GM12878 (cell line): ENCODE results near the gene ESRRG. TPM values are rescaled to one million over a fixed set of nuclear protein-coding genes. Genes with fewer than 3 reads are reported as not detected.

Source experiments
- ATAC-seq: fragments of 200-7000 bp; cut with Tn5 transposase; 3 replicates; pipeline ENCODE4 v1.9.1; 2020; ENCODE audit warnings: mild to moderate bottlenecking, moderate library complexity
- BruUV-seq: library from RNA; stranded (reverse); fragments of 400-500 nt; replicated peaks from 2 replicates; lab custom pipeline; 2021; lab: Mats Ljungman, UMichigan
- CTCF ChIA-PET: fragments of 300-600 bp; sonication (Branson Sonifier 250); formaldehyde crosslinking; extraction: SDS; loops from one replicate; lab custom pipeline; 2021; ENCODE audit warnings: inconsistent platforms; lab: Yijun Ruan, JAX
- POLR2A ChIA-PET: fragments of 350-600 bp; formaldehyde crosslinking; extraction: SDS; loops from one replicate; lab custom pipeline; 2021; ENCODE audit warnings: inconsistent platforms; lab: Charles Lee
- RAD21 ChIA-PET: fragments of 300-600 bp; sonication (Branson Sonifier 250); formaldehyde crosslinking; loops from one replicate; lab custom pipeline; 2023; ENCODE audit warnings: antibody characterized with exemption; ENCODE audit not compliant: unreplicated experiment; lab: Charles Lee
- SMC1A ChIA-PET: fragments of 300-600 bp; sonication (Branson Sonifier 250); formaldehyde crosslinking; loops from one replicate; lab custom pipeline; 2023; ENCODE audit not compliant: unreplicated experiment, uncharacterized antibody; lab: Charles Lee
- DNase-seq: peaks from one replicate; pipeline ENCODE4 v3.0.0-alpha.2; 2011; ENCODE audit warnings: low read depth, low spot score
- FAIRE-seq: peaks from 3 replicates; lab custom pipeline; 2011; peaks lifted over from hg19 to GRCh38; lab: Jason Lieb, UNC
- H2AFZ ChIP-seq: 2 replicates; pipeline ENCODE4 v1.6.0; 2011; ENCODE audit warnings: low read depth, low read length, control low read depth; ENCODE audit not compliant: control insufficient read depth
- H3K27ac ChIP-seq: 2 replicates; pipeline ENCODE4 v1.5.1; 2011; ENCODE audit warnings: control low read depth; ENCODE audit not compliant: control insufficient read depth, insufficient read depth
- H3K27me3 ChIP-seq, 2 experiments: replicated peaks in 1 of 2; 2 replicates each; pipeline versions ENCODE4 v1.6.0 to v1.6.1; 2011; ENCODE audit warnings: low read length in 1 of 2; ENCODE audit not compliant: control insufficient read depth in 2 of 2, insufficient read depth in 2 of 2
- H3K36me3 ChIP-seq, 2 experiments: 2 replicates each; pipeline ENCODE4 v1.5.1; 2011; ENCODE audit warnings: low read length in 1 of 2; ENCODE audit not compliant: control insufficient read depth in 2 of 2, insufficient read depth in 2 of 2
- H3K4me1 ChIP-seq: 2 replicates; pipeline ENCODE4 v1.6.1; 2011; ENCODE audit warnings: mild to moderate bottlenecking, low read length, moderate library complexity, mixed read lengths; ENCODE audit not compliant: control insufficient read depth, insufficient read depth
- H3K4me2 ChIP-seq: 2 replicates; pipeline ENCODE4 v1.6.0; 2011; ENCODE audit warnings: control low read depth; ENCODE audit not compliant: control insufficient read depth, insufficient read depth
- H3K4me3 ChIP-seq: fragments of 200-600 bp; sonication (generic); 2 replicates; pipeline ENCODE4 v1.5.1; 2016
- H3K79me2 ChIP-seq: 2 replicates; pipeline ENCODE4 v1.6.0; 2011; ENCODE audit warnings: low read length; ENCODE audit not compliant: control insufficient read depth, insufficient read depth
- H3K9ac ChIP-seq: 2 replicates; pipeline ENCODE4 v1.8.0; 2011; ENCODE audit warnings: low read length, control low read depth, mixed read lengths; ENCODE audit not compliant: control insufficient read depth, insufficient read depth
- H3K9me3 ChIP-seq: replicated peaks from 3 replicates; pipeline ENCODE4 v1.5.1; 2011; ENCODE audit warnings: mild to moderate bottlenecking, low read length; ENCODE audit not compliant: control insufficient read depth, insufficient read depth
- H4K20me1 ChIP-seq: 2 replicates; pipeline ENCODE4 v1.6.0; 2011; ENCODE audit not compliant: control insufficient read depth, insufficient read depth
- BCL11A ChIP-seq: IDR thresholded peaks from 2 replicates; pipeline ENCODE4 v1.6.1; 2011; ENCODE audit warnings: low read depth, low read length
- BHLHE40 ChIP-seq, 2 experiments: fragments of 450-650 bp in 1 of 2; IDR thresholded peaks; 2 replicates each; pipeline ENCODE4 v1.6.1; 2011 to 2017; ENCODE audit warnings: low read depth in 2 of 2, borderline replicate concordance in 1 of 2, improper control_type of control experiment in 1 of 2, low read length in 1 of 2, mild to moderate bottlenecking in 1 of 2
- CBX3 ChIP-seq: fragments of 200-600 bp; sonication (generic); IDR thresholded peaks from 2 replicates; pipeline ENCODE4 v1.6.1; 2016; ENCODE audit warnings: low read depth, borderline replicate concordance
- ETV6 ChIP-seq, 2 experiments: fragments of 450-650 bp in 1 of 2; IDR thresholded peaks in 1 of 2; conservative IDR thresholded peaks in 1 of 2; 2 replicates each; pipeline ENCODE4 v1.6.1; 2014; ENCODE audit warnings: antibody characterized with exemption in 1 of 2, borderline replicate concordance in 1 of 2, low read depth in 1 of 2, mild to moderate bottlenecking in 1 of 2, moderate library complexity in 1 of 2
- JUNB ChIP-seq: IDR thresholded peaks from 2 replicates; pipeline ENCODE4 v1.6.1; 2016; ENCODE audit warnings: antibody characterized with exemption, mild to moderate bottlenecking
- NFXL1 ChIP-seq: fragments of 450-650 bp; IDR thresholded peaks from 2 replicates; pipeline ENCODE4 v1.6.1; 2017; ENCODE audit warnings: antibody characterized with exemption, mild to moderate bottlenecking, borderline replicate concordance
- NFYA ChIP-seq: IDR thresholded peaks from 2 replicates; pipeline ENCODE4 v1.6.1; 2011; ENCODE audit warnings: low read depth, mild to moderate bottlenecking, low read length, improper control_type of control experiment, borderline replicate concordance
- NR2F1 ChIP-seq: fragments of 450-650 bp; conservative IDR thresholded peaks from 2 replicates; pipeline ENCODE4 v1.6.1; 2017; ENCODE audit warnings: mild to moderate bottlenecking
- POLR2AphosphoS2 ChIP-seq: IDR thresholded peaks from 2 replicates; pipeline ENCODE4 v1.6.1; 2011; ENCODE audit warnings: low read depth, mild to moderate bottlenecking, low read length, improper control_type of control experiment, moderate library complexity
- RB1 ChIP-seq: fragments of 450-650 bp; formaldehyde crosslinking; IDR thresholded peaks from 2 replicates; pipeline ENCODE4 v1.6.1; 2017; ENCODE audit warnings: mild to moderate bottlenecking, borderline replicate concordance
- RFX5 ChIP-seq: IDR thresholded peaks from 2 replicates; pipeline ENCODE4 v1.6.1; 2011; ENCODE audit warnings: low read depth, low read length, improper control_type of control experiment
- TCF12 ChIP-seq: IDR thresholded peaks from 2 replicates; pipeline ENCODE4 v1.6.1; 2011; ENCODE audit warnings: low read depth, mild to moderate bottlenecking, low read length
- WGBS: methylation state at CpG from one replicate; pipeline ENCODE4 v1.1.6; 2016; ENCODE audit warnings: low lambda C conversion rate; ENCODE audit not compliant: insufficient replicate concordance, insufficient coverage; ENCODE audit errors: missing lambda C conversion rate; 5-methylcytosine and 5-hydroxymethylcytosine counted together
- in situ Hi-C: fragments of 300-500 bp; cut with MboI; formaldehyde crosslinking; loops from 9 replicates; pipeline ENCODE4 v1.14.3; 2018; ENCODE audit warnings: mixed read lengths
- intact Hi-C: fragments of 100-400 bp; cut with micrococcal nuclease; formaldehyde crosslinking; loops from one replicate; pipeline ENCODE4 v1.14.2; 2022; ENCODE audit not compliant: unreplicated experiment
- polyA plus RNA-seq, 11 experiments: library from polyadenylated mRNA; depleted of rRNA in 4 of 11; unstranded in 6 of 11; stranded (reverse) in 5 of 11; fragments of >200 nt; fragmentation: Nextera tagmentation in 4 of 11; fragmentation: Illumina TruSeq in 1 of 11; extraction: Ambion mirVana in 4 of 11; extraction: Trizol in 1 of 11; gene quantifications; 1 replicate in 1 of 11; 2 replicates in 10 of 11; pipeline versions ENCODE4 v1.2.1 to v1.2.3, GENCODE V29; 2011 to 2016; ENCODE audit warnings: inconsistent platforms in 2 of 11, missing spikeins in 2 of 11, low read depth in 1 of 11
- total RNA-seq, 4 experiments: library from RNA; depleted of rRNA in 3 of 4; stranded (reverse); fragments of >200 nt in 3 of 4; fragmentation: Illumina TruSeq in 1 of 4; extraction: Trizol in 1 of 4; gene quantifications; 2 replicates each; pipeline versions ENCODE4 v1.2.1 to v1.2.3, GENCODE V29; 2013 to 2021
- TF ChIP-seq, protein P1 (sequence below), 3 experiments: IDR thresholded peaks in 2 of 3; conservative IDR thresholded peaks in 1 of 3; 2 replicates each; pipeline ENCODE4 v1.5.1; 2011; ENCODE audit warnings: low read depth in 3 of 3, low read length in 3 of 3, mild to moderate bottlenecking in 3 of 3, control low read depth in 2 of 3, moderate library complexity in 2 of 3, inconsistent platforms in 1 of 3, mixed read lengths in 1 of 3; ENCODE audit not compliant: control insufficient read depth in 2 of 3, insufficient read depth in 1 of 3; ENCODE audit errors: extremely low read depth in 1 of 3

Gene ESRRG
- total and polyA plus RNA-seq, 10 of the 15 experiments (the other 5 are each of a cell fraction or from before 2014, with no cell fraction given) = 0.03 TPM; not detected in 9

DNA sequence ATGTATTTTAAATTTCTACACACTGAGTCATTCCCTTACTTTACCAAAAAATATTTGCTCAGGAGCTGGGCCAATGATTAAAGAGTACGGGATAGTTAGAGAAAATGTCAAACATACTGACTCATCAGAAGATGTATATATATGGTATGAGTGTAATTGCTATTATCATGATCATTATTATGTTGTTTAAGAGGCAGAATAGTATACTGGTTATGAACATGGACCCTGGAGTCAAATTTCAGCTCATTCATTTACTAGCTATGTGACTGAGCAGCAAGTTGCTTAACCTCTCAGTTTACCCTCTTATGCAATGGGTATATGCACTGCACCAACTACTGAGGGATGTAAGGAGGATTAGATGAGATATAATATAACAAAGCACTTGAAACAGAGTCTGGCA lies 258.7 kb downstream of the ESRRG start:
- no peak overlapping the region for H3K4me2 ChIP-seq
- H3K79me2 ChIP-seq = no peaks in the 10 kb centered on the region
- H3K36me3 ChIP-seq = no peaks in the 10 kb centered on the region
- no peak overlapping the region for H3K27ac ChIP-seq
- FAIRE-seq (no peak), DNase-seq (no peak), ATAC-seq (no peak)
- H4K20me1 ChIP-seq = no peaks in the 10 kb centered on the region
- no peaks in the 10 kb centered on the region for H3K4me1 ChIP-seq
- H3K4me3 ChIP-seq = no peak overlapping the region
- WGBS = 37% methylated on average over 1 of the region's 1 CpG
- SMC1A ChIA-PET = no interaction called here
- POLR2A ChIA-PET = no interaction called here
- CTCF ChIA-PET = no interaction called here
- H3K9ac ChIP-seq = no peak overlapping the region
- H2AFZ ChIP-seq = no peak overlapping the region
- BruUV-seq = no TSS peak
- in situ Hi-C loops = no loop called here
- RAD21 ChIA-PET = no interaction called here
- H3K27me3 ChIP-seq = no peaks in the 10 kb centered on the region
- no peaks in the 10 kb centered on the region for H3K9me3 ChIP-seq
- intact Hi-C loops = no loop called here
- no peak for TF ChIP-seq JUNB
- TF ChIP-seq CBX3 = no peak
- no peak for TF ChIP-seq NFYA
- no peak for TF ChIP-seq ETV6 (conservative IDR thresholded peaks at IDR 0.05 in 1 of 2, IDR thresholded peaks at IDR 0.05 in 1 of 2; ENCODE audit: borderline replicate concordance in 1 of 2, low read depth in 1 of 2)
- no peak for TF ChIP-seq BHLHE40 (IDR thresholded peaks at IDR 0.05; ENCODE audit: borderline replicate concordance in 1 of 2, low read depth in 2 of 2, low read length in 1 of 2)
- no peak for TF ChIP-seq BCL11A
- TF ChIP-seq, all 136 proteins: peak for 0

DNA sequence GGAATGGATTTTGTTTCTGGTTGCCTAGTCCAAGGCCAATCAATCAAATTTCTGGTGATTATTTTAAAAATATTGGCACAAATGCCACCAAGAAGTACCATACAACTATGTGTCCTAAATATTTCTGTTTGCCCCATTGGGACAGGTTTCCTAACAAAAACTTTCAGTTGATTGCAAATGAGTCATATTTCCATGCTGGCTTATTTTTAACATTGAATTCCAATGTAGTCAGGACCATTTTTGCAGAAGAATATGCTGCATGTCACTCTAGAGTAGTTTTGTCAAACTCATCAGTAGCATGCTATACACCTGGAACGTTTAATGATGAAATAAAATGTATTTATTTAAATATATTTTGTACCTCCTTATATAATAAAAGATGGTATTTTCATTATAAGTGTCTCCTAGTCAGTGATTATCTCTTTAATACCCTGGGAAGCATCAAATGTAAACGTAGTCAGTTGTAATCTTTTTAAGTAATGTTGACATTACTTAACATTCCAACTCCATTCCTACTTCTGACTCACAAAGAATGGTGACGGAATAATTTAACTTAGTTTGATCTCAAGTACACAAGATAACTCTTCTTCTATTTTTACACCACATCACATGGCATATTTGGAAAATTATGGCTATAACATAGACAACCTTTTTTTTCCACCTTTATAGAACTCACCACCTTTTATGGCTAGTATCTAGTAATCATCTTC lies 261.0 kb downstream of the ESRRG start:
- Histone ChIP-seq H3K9me3 (no peaks in the 10 kb centered on the region), H3K9ac (no peak overlapping the region), H3K4me3 (no peak overlapping the region), H4K20me1 (no peaks in the 10 kb centered on the region), H3K4me2 (no peak overlapping the region), H3K27me3 (no peaks in the 10 kb centered on the region), H3K4me1 (no peaks in the 10 kb centered on the region), H3K79me2 (no peaks in the 10 kb centered on the region), H3K36me3 (no peaks in the 10 kb centered on the region), H3K27ac (no peak overlapping the region), H2AFZ (no peak overlapping the region)
- SMC1A ChIA-PET = no interaction called here
- POLR2A ChIA-PET = no interaction called here
- FAIRE-seq (no peak), DNase-seq (no peak), ATAC-seq (no peak)
- intact Hi-C loops (no loop called here), in situ Hi-C loops (no loop called here)
- 11% methylated on average over 3 of the region's 3 CpGs for WGBS
- RAD21 ChIA-PET = no interaction called here
- BruUV-seq = no TSS peak
- CTCF ChIA-PET = no interaction called here
- TF ChIP-seq RB1 = no peak
- no peak for TF ChIP-seq NFYA
- no peak for TF ChIP-seq POLR2AphosphoS2
- TF ChIP-seq TCF12 = no peak
- no peak for TF ChIP-seq RFX5
- no peak for TF ChIP-seq NR2F1
- no peak for TF ChIP-seq NFXL1
- TF ChIP-seq, protein P1, sequence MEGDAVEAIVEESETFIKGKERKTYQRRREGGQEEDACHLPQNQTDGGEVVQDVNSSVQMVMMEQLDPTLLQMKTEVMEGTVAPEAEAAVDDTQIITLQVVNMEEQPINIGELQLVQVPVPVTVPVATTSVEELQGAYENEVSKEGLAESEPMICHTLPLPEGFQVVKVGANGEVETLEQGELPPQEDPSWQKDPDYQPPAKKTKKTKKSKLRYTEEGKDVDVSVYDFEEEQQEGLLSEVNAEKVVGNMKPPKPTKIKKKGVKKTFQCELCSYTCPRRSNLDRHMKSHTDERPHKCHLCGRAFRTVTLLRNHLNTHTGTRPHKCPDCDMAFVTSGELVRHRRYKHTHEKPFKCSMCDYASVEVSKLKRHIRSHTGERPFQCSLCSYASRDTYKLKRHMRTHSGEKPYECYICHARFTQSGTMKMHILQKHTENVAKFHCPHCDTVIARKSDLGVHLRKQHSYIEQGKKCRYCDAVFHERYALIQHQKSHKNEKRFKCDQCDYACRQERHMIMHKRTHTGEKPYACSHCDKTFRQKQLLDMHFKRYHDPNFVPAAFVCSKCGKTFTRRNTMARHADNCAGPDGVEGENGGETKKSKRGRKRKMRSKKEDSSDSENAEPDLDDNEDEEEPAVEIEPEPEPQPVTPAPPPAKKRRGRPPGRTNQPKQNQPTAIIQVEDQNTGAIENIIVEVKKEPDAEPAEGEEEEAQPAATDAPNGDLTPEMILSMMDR (IDR thresholded peaks at IDR 0.05 in 2 of 3, conservative IDR thresholded peaks at IDR 0.05 in 1 of 3; ENCODE audit: control insufficient read depth in 2 of 3, extremely low read depth in 1 of 3, insufficient read depth in 1 of 3, low read depth in 3 of 3, low read length in 3 of 3) = no peak
